DMS114 treated with DMSO at 0.1 percent for 48 hours (cell line): ENCODE measurements around the gene IER3.
"Not testable (repeated sequence)": the region's sequence is repeated elsewhere in the genome, so short reads cannot be mapped to it uniquely, and the experiment has no call there.

Source experiments
- DNase-seq: peaks from one replicate; lab custom pipeline; 2025; ENCODE audit not compliant: unreplicated experiment; lab: John Stamatoyannopoulos, UW

IER3 gene

DNA sequence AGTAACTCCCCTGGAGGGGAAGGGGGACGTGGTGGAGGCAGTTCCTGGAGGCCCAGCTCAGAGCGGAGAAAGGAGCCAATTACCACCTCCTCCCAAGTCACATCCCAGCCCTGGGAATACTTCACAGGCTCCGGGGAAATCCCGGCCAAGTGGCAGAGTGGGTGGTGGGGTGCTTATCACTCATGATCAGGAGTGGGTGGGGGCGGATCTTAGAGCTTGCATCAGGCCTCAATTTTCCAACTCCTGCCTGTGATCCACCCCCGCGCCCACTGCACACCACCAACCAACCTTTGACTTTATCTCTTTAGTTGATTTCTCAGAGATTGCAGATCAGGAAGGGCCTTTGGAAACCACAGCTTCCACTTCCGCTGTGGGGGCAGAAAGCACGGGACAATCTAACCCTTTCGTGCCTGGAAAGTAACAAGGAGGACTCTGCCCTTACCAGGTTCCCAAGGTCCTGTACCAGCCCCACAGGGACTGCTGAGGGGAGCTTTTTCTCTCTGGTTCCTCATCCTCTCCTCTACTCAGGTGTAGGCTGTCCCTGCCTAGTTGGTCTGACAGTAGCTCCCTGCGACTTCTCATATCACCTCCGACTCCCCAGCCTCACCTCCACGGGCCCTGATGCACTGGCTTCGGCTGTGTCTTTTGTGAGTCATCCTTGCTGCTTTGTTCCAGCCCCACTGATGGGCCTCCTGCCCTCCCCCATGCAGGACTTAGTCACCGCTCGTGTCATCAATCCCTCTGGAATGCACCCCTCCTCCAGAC, 24.9 kb upstream of the IER3 start:
- DNase-seq, result no peak

DNA sequence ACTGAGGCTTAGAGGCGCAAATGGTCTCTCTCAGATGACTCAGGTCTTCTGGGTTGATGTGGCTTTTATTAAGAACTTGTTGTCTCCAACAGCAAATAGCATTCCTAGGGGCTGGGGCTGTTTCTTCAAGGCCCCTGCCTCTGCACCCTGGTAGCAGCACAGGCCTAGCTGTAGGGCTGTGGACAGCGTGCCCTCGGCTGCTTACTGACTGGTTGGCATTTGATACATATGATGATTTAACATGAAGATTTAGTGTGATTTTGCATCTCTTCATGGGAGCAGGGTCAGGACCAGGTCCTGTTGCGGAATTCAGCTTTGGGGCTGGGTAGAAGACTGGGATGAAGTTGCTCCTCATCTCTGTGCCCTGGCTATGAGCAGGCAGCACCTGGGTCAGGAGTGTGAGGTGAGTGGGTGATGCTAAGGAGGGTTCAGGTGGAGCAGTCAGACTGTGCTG, 24.3 kb upstream of the IER3 start:
- DNase-seq, result no peak

DNA sequence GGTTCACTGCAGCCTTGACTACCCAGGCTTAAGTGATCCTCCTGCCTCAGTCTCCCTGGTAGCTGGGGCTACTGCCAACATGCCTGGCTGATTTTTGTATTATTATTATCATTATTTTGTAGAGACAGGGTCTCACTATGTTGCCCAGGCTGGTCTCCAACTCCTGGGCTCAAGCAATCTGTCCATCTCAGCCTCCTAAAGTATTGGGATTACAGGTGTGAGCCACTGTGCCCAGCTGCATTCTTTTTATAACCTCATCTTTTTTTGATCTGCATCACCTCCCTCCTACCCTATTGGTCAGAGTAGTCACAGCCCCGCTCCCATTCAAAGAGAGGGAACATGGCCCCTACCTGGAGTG, 23.6 kb upstream of the IER3 start:
- no peak for DNase-seq

DNA sequence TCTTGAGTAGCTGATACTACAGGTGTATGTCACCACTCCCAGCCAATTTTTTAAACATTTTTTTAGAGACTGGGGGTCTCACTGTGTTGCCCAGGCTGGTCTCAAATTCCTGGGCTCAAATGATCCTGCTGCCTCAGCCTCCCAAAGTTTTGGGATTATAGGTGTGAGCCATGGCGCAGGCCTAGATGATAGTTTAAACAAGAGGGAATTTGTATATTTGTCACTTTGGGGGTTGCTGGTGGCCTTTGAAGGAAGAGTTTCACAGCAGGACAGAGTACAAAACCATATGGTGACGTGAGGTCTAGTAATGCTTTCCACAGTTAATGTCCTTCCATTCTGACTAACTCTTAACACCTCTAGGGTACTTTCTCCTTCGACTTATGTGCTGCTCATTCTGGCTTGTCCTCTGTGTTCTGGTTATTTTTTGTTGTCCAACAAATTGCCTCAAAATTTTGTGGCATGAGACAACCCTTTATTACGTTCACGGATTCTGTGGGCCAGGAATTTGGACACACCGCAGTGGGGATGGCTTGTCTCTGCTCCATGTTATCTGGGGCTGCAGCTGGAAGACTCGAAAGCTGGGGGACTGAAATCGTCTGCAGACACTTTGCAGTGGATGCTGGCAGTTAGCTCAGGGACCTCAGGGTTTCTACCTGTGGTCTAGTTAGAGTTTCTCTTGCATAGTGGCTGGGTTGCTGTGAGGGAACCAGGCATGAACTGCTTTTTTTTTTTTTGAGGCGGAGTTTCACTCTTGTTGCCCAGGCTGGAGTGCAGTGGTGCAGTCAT, 23.0 kb upstream of the IER3 start:
- no peak for DNase-seq

DNA sequence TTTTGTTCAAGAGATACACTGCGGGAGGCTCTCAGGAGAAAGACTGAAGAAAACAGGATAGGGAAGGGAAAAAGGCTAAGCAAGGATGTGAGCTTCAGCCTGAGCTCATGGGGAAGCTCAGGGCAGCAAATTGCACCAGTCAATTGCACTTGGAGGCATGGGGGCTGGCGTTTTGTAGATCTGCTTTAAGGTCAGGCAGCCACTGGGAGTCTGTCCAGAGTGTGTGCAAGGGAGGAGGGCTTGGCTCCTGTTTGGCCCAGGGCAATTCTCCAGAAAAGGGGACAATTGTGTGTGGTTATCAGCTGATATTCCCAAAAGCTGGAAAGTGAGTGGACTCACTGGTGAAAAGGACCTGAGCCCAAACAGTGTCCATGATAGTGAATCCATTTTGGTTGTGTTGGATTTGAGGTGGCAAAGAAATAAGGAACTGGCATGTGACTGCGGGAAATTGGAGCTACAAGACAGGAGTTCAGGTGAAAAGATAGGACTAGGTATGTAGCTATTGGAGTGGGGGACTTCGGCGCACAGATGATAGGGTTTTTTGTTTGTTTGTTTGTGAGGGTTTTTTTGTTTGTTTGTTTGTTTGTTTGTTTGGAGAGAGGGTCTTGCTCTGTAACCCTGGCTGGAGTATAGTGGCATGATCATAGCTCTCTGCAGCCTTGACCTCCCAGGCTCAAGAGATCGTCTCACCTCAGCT, 22.3 kb upstream of the IER3 start:
- DNase-seq, result no peak

DNA sequence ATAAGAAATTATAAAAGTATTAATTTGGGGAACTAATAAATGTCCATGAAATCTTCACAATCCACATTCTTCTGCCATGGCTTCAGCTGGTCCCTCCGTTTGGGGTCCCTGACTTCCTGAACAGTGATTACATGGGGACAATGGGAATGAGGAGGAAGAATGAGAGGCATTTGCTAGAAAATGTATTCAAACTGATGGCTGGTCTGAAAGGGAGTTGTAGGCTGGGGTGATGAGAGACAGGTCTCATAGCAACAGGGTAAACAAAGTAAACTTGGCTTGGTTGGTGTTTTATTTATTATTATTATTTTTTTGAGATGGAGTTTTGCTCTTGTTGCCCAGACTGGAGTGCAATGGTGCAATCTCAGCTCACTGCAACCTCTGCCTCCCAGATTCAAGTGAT, 21.1 kb upstream of the IER3 start:
- DNase-seq, result not testable (repeated sequence)

DNA sequence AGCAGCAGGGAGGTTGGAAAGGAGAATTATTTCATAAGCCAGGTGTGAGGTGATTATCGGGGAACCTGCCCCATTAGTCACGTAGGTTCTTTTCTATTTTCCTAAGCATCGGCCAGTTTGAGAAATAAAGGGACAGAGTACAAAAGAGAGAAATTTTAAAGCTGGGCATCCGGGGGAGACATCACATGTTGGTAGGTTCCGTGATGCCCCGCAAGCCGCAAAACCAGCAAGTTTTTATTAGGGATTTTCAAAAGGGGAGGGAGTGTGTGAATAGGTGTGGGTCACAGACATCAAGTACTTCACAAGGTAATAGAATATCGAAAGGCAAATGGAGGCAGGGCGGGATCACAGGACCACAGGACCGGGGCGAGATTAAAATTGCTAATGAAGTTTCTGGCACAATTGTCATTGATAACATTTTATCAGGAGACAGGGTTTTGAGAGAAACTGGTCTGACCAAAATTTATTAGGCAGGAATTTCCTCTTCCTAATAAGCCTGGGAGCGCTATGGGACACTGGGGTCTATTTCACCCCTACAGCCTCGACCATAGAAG, 20.2 kb upstream of the IER3 start:
- not testable (repeated sequence) for DNase-seq

DNA sequence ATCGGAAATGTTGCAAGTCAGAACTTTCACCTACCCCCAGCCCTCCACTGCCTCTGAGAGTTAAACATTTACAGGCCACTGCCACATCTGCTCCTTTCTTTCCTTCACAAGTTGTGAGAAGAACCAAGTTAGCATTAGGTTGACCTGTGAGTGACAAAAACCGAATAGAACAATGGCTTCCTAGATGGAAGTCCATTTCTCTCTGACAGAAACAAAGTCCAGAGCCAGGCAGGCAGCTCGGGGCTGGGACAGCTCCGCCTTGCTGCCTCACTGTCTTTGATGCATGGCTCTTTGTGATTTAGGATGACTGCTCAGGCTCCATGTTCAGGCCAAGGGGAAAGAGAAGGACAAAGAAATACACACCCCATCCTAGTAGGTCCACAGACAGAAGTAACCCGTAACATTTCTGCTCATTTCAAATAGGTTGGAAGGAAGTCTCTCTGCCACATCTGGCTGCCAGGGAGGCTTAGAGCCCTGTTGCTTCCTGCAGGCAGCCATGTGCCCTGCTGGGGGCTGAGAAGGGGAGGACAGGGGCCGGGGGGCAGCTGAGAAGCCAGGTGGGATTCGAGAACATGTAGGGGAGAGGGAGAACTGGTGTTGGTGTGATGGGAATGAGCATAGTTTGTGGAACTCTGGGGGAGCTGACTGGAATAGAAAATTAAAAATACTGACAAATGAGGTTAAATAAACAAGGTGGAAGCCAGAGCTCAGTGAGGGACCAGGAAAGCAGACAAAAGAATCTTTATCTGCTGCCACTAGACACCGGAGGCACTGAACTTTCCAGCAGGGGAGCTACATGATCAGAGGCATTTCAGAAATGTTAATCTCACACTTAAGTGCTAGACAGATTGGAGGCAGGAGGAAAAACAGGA, 19.5 kb upstream of the IER3 start:
- no peak for DNase-seq

DNA sequence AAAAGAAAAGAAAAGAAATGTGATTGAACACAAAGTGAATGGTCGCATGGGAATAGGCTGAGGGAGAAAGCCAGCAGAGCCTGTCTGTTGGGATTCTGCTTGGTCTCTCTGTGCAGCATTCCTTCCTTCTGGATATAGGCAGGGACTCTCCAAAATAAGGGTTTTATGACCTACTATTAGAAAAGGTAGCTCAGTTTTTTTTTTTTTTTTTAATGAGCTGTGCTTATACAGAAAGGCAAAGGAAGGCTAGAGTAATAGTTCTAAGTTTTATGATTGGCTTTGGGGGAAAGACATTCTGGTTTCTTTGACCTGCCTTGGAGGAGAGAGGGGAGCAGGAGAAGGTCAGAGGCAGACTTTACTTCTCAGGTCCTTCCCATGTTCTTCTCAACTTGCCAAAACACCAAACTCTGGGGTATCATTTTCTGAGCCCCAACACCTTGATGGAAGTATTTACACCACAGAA, 18.8 kb upstream of the IER3 start:
- no peak for DNase-seq

DNA sequence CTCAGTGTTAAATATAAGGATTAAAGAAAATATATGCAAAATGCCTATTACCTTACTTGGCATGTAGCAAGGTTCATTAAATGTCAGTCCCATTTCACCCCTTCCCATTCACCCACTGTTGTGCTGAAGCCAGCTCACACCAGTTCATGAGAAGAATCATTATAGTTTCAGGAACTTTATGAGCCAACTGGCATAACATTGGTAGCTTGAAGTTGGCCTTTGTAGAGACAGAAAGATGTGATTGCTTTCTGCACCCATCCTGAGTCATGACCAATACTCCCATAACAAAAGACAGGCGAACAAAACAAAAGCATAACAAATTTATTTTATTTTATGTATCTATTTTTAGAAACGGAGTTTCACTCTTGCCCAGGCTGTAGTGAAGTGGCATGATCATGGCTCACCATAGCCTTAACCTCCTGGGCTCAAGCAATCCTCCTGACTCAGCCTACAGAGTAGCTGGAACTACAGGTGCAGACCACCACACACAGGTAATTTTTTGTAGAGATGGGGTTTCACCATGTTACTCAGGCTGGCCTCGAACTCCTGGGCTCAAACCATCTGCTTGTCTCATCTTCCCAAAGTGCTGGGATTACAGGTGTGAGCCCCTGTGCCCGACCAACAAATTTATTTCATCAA, 17.6 kb upstream of the IER3 start:
- DNase-seq, result no peak

DNA sequence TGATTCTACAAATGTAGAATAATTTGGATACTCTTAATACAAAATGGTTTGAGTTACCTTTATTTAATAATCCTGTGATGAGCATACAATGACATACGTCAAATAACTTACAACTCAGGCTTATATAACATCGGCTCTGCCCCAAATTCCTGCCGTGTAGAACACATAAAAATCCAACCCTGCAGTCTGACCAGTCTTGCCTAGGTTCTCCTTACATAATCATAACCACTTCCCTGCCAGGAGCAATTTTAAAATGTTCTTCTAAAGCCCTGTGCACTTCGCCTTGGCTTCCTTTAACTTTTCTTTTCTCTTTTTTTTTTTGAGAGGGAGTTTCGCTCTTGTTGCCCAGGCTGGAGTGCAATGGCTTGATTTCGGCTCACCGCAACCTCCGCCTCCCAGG, 16.2 kb upstream of the IER3 start:
- DNase-seq, result no peak

DNA sequence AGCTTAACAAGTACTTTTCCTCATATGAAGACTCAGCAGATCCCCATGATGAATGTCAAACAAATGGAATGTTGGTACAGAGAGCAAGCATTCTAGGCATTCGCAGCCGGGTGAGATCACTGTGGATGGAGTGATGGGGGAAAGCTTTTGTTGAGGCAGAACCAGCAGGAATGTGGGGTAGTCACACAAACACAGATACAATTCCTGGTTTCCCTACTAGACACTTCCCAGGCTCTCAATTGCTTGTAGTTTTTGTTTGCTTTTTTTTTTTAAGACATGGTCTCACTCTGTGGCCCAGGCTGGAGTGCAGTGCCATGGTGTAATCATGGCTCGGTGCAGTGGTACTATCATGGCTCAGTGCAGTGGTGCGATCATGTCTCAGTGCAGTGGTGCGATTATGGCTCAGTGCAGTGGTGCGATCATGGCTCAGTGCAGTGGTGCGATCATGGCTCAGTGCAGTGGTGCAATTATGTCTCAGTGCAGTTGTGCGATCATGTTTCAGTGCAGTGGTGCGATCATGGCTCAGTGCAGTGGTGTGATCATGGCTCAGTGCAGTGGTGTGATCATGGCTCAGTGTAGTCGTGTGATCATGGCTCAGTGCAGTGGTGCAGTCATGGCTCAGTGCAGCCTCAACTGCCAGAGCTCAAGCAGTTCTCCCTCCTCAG, 15.4 kb upstream of the IER3 start:
- DNase-seq, result no peak

DNA sequence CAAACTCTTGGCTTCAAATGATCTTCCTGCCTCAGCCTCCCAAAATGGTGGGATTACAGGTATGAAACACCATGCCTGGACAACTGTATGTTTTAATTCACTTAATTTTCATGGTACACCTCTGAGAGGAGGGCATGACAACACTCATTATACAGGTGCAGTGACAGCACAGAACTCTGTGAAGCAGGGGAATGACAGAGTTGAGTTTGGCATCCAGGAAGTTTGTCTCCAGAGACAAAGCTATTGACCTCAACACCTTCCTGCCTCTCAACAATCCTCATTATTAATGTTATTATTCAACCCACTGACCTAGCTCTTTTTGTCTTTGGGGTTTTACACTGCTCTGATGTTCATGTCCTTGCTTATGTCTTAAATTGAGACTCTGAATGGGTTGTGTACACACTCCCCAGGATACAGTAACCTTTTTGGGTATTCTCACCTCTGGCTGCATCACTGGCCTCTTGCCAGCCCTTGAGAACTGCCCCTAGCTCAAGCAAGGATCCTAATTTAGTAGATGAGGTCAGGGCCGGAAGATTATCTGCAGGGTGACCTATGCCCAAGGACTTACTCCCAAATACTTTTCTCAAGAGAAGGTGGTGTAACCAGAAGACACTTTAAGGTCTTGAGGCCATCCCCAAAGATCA, 13.0 kb upstream of the IER3 start:
- DNase-seq, result no peak

DNA sequence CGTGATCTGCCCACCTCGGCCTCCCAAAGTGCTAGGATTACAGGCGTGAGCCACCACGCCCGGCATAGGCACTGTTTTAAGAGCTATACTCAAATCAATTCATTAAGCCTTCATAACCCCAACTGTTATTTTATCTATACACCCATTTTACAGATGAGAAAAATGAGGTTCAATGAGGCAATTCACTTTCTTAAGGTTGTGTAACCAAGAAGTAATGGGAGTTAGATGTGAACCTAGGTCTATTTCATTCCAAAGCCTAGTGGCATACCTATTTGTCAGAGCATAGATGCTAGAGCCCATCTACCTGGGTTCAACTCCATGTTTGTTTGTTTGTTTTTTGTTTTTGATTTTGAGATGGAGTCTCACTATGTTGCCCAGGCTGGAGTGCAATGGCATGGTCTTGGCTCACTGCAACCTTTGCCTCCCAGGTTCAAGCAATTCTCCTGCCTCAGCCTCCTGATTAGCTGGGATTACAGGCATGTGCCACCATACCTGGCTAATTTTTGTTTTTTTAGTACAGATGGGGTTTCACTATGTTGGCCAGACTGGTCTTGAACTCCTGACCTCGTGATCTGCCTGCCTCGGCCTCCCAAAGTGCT, 12.2 kb upstream of the IER3 start:
- not testable (repeated sequence) for DNase-seq

DNA sequence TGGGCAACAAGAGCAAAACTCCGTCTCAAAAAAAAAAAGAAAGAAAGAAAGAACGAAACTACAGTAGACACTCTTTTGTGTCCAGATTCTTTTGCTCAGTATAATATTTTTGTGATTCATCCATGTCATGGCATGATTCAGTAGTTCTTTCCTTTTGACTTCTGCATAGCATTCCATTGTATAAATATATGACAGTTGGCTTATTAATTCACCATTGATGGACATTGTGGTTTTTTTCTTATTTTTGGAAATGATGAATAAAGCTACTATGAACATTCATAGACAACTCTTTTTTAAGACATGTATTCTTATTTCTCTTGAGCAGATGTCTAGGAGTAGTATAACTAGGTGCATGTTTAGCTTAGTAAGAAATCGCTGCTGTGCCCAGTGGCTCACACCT, 10.3 kb upstream of the IER3 start:
- DNase-seq, result no peak

DNA sequence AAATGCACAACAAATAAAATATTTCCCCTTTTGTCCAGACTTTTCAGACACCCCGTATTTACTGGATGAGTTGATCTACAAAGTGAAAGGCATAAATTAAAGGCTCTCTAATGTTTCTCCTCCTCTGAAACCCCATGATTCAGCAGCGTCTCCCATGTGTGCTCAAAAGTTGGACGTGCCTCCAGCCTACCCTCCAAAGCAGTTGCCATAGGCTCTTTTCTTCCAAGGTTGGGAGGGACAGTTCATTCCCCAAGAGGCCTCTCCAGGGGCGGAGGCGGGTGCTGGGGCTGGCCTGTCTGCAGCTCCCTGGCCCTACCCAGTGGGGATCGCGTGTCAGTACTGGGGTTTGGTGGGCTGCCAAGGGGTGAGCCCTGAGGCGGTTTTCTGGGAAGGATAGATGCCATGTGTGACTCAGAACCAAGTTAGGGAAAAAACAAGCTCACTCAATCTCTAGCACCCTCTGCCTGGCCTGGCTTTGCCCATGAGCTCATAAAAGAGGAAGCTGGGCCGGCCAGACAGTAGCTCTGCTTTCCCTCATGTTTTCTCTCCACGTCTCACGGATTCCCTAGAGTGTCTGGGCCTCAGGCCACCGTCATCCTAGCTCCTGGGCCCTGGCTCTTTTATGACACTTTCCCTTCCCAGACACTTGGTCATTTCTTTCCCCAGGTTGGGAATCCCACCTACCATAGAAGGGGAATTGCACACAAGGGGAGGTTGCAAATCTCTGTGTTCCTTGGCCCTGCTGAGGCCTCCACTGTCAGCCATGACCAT, 8.0 kb upstream of the IER3 start:
- no peak for DNase-seq

DNA sequence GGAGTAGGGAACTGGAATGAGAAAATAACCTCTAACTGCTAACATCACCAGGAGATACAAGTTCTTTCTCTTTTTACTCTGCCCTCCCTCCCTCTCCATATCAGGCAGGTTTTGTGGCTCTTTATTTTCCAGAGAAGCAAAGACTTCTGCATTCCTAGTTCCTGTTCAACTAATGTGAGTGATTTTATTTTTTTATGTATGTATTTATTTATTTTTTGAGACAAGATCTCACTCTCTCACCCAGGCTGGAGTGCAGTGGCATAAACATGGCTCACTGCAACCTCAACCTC, 6.0 kb upstream of the IER3 start:
- no peak for DNase-seq
